Right renal pelvis (tissue), 4 donors: ENCODE results near the gene RBP7. TPM values are rescaled to one million over a fixed set of nuclear protein-coding genes. Genes with fewer than 3 reads are reported as not detected.

Experiments used
- DNase-seq, 4 donors: peaks; one replicate each; pipeline ENCODE4 v3.0.0-alpha.2; 2013; ENCODE audit warnings: low read depth in 4 of 4, low spot score in 3 of 4, missing footprints in 1 of 4
- polyA plus RNA-seq, 4 donors: library from polyadenylated mRNA; unstranded; fragments of 120-200 nt; gene quantifications; one replicate each; pipeline ENCODE4 v1.2.1, GENCODE V29; 2013; ENCODE audit not compliant: insufficient read length in 4 of 4

The RBP7 gene
- polyA plus RNA-seq, 4 donors: 21.0 to 35.6 (median 33.6) TPM

DNA sequence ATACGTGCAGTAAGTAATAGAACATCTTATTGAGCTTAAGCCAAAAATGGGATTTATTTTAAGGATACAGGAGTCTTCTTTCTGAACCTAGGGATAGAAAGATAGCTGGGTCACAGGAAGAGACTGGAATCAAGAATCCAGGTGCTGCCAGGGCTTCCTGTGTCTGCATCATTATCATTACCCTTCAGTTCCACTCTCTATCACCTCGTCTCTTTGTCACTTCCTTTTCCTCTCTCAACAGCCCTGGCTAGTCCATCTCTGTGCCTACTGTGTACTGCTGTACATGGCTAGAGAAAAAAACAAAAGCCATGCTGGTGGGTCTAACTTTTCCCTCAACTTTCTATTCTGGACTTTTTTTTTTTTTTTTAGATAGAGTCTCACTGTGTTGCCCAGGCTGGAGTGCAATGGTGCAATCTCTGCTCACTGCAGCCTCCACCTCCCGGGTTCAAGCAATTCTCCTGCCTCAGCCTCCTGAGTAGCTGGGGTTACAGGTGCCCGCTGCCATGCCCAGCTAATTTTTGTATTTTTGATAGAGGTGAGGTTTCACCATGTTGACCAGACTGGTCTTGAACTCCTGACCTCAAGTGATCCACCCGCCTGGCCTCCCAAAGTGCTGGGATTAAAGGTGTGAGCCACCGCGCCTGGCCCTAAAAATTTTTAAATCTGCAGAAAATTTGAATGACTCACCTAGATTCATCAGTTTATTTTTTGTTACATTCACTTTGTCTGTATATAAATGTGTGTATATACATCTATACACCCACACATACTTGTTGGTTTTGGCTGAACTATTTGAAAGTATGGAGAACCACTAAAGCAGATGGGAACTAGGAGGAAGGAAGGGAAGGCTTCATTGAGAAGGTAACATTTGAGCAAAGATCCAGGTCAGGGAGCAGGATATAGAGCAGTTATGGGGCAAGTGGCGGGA is 67.7 kb downstream of the RBP7 start:
- DNase-seq: no peak

- no peak for DNase-seq
Measured at GRCh38 chr1:10065344-10065685, 68.3 kb downstream of the RBP7 start.

Other genes starting within 250 kb of the RBP7 start
- 100 to 1,000 TPM; 141 to 170 (median 147) TPM for gene CLSTN1, start 173.3 kb upstream of the RBP7 start, polyA plus RNA-seq
- gene CTNNBIP1, start 87.0 kb upstream of the RBP7 start, polyA plus RNA-seq: 10 to 100 TPM; 30.7 to 36.5 (median 34.8) TPM
- 10 to 100 TPM; 60.1 to 74.9 (median 74.1) TPM for gene LZIC, start 53.8 kb upstream of the RBP7 start, polyA plus RNA-seq
- 10 to 100 TPM; 19.3 to 23.3 (median 21.6) TPM for gene NMNAT1, start 53.8 kb upstream of the RBP7 start, polyA plus RNA-seq
- gene UBE4B, start 35.7 kb downstream of the RBP7 start, polyA plus RNA-seq: 10 to 100 TPM; 49.1 to 57.9 (median 50.8) TPM
- 10 to 100 TPM; 42.0 to 49.1 (median 43.1) TPM for gene KIF1B, start 213.3 kb downstream of the RBP7 start, polyA plus RNA-seq